ENCODE measurements around the gene KIF17.

The KIF17 gene

DNA sequence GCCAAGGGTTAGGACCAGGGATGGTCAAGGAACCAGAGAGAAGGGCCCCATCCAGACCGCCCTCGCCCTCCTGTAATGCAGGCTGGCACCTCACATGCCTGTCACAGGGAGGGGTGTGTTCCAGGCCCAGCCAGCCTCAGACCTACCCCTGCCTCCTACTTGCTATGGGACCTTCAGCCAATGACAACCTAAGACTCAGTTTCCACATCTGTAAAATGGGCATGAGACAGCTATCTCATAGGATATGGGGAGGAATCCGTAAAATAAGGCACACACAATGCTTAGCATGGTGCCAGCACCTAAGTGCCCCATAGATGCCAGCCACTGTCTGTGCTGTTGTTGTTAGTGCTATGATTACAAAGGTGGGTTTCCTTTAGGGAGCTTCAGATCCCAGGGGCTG is 7.9 kb downstream of the KIF17 start:
- no peak overlapping the region for H3K4me3 ChIP-seq (ENCODE audit: low read depth, low read length)
- TF ChIP-seq, protein P1, sequence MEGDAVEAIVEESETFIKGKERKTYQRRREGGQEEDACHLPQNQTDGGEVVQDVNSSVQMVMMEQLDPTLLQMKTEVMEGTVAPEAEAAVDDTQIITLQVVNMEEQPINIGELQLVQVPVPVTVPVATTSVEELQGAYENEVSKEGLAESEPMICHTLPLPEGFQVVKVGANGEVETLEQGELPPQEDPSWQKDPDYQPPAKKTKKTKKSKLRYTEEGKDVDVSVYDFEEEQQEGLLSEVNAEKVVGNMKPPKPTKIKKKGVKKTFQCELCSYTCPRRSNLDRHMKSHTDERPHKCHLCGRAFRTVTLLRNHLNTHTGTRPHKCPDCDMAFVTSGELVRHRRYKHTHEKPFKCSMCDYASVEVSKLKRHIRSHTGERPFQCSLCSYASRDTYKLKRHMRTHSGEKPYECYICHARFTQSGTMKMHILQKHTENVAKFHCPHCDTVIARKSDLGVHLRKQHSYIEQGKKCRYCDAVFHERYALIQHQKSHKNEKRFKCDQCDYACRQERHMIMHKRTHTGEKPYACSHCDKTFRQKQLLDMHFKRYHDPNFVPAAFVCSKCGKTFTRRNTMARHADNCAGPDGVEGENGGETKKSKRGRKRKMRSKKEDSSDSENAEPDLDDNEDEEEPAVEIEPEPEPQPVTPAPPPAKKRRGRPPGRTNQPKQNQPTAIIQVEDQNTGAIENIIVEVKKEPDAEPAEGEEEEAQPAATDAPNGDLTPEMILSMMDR (IDR thresholded peaks at IDR 0.05; ENCODE audit: low read depth, low read length, missing control alignments): no peak
- no peak for DNase-seq (ENCODE audit: low read depth)

DNA sequence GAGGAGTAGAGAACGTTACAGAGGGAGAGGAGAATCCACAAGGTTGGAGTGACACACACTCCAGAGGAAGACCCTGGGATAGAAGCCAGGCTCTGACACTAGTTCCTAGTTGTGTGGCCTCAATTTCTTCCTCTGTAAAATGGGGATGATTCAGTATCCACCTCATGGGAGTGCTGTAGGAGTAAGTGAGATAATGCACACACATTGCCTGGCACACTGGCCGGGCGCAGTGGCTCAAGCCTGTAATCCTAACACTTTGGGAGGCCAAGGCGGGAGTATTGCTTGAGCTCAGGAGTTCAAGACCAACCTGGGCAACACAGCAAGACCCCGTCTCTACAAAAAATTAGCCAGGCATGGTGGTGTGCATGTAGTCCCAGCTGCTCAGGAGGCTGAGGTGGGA is 8.9 kb downstream of the KIF17 start:
- TF ChIP-seq, protein P1 (IDR thresholded peaks at IDR 0.05; ENCODE audit: low read depth, low read length, missing control alignments): no peak
- H3K4me3 ChIP-seq (ENCODE audit: low read depth, low read length): no peak overlapping the region

DNA sequence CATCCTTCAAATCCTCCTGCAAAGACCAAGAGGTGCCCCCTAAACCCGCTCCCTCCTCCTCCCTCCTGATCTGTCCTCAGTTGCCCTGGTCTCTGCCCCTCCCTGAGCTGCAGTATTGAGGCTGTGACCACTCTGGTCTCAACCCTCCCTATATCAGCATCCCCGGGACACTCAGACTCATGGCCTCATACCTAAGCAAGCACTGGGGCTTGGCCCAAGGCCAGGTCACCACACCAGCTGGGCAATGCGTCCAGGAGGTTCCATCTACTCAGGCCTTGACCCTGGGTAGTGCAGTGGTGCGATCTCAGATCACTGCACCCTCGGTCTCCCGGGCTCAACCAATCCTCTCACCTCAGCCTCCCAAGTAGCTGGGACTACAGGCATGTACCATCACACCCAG is 9.8 kb downstream of the KIF17 start:
- TF ChIP-seq, protein P1 (IDR thresholded peaks at IDR 0.05; ENCODE audit: low read depth, low read length, missing control alignments): no peak
- H3K4me3 ChIP-seq (ENCODE audit: low read depth, low read length): no peak overlapping the region
- no peak for DNase-seq (ENCODE audit: low read depth)

More for the DNA sequence above, 8.9 kb downstream of the KIF17 start:
- DNase-seq (ENCODE audit: low read depth): no peak

DNA sequence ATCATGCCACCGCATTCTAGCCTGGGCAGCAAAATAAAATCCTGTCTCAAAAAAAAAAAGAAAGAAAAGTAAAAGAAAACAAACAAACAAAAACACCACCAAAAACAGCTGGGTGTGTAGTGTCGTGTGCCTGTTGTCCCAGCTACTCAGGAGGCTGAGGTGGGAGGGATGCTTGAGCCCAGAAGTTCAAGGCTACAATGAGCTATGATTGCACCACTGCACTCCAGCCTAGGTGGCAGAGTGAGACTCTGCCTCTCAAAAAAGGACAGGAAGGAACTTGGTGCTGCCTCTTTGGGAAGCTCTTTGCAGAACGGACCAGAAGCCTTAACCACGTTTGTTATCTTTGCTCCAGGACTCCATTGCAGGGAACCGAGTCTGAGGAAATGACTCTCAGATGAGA is 11.0 kb downstream of the KIF17 start:
- TF ChIP-seq, protein P1 (IDR thresholded peaks at IDR 0.05; ENCODE audit: low read depth, low read length, missing control alignments): no peak
- DNase-seq (ENCODE audit: low read depth): no peak
- H3K4me3 ChIP-seq (ENCODE audit: low read depth, low read length): no peak overlapping the region

DNA sequence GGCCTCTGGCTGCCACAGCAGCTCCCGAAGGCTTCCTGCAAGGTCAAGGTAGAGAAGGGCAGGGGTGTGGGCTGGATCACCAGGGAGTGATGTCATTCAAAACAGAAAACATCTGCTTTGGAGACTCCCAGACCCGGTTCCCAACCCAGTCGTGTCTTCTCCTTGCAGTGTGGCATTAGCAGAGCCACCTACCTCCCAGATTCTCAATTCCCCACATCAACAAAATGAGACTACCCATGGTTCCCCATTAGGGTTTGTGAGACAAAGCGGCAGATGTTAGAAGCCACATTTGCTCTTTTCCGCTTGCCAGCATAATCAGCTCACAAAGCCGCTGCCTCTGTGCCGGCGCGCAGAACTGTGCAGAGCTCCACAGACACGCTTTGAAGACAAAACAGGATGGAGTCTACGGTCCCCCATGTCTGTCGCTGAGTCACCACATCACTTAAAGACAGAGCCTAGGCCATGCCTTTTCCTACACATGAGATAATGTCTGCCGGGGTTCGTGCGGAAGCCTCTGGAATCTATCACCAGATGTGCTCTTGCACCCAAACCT is 12.5 kb downstream of the KIF17 start:
- H3K4me3 ChIP-seq (ENCODE audit: low read depth, low read length): no peak overlapping the region
- no peak for DNase-seq (ENCODE audit: low read depth)
- TF ChIP-seq, protein P1 (IDR thresholded peaks at IDR 0.05; ENCODE audit: low read depth, low read length, missing control alignments): no peak

DNA sequence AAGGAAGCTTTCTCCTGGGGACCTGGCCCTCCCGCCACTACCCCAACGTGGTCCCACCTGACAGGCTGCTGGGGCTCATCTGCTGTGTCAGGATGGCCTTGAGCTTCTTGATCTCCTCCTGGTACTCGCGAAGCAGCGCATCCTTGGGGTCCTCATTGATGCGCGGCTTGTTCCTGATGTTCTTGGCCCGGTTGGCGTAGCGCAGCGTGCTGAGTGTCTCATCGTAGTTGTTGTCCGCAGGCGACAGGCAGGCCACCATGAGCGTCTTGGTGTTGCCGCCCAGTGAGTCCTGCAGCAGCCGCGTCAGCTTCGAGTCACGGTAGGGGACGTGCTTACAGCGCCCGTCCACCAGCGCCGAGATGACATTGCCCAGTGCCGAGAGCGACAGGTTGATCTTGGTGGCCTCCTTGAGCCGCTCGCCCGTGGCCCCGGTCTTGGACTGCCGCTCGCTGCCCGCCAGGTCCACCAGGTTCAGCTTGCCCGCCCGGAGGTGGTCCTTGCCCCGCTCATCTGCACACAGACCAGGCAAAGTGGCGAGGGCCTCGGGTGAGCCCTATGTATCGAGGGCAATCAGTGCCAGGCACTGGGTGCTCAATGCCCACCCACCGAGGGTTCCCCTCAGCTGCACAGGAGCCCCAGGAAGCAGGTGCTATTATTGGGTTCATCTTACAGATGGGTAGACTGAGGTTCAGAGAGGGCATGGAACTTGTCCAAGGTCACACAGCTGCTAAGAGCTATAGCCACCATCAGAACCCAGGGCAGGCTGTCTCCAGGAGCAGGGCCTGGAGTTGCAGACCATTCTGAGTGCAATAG is 13.2 kb downstream of the KIF17 start:
- TF ChIP-seq, protein P1 (IDR thresholded peaks at IDR 0.05; ENCODE audit: low read depth, low read length, missing control alignments): no peak

More for the DNA sequence above, 13.2 kb downstream of the KIF17 start:
- no peak for DNase-seq (ENCODE audit: low read depth)
- H3K4me3 ChIP-seq (ENCODE audit: low read depth, low read length): no peak overlapping the region

Measured in GM12864 (cell line).